ENCODE measurements around the gene SMIM36. TPM values are rescaled to one million over a fixed set of nuclear protein-coding genes. Genes with fewer than 3 reads are reported as not detected.
A peak's percentile ranks its signal among the peaks of the same experiment; 100 is the strongest.
"Not testable (repeated sequence)": the region's sequence is repeated elsewhere in the genome, so short reads cannot be mapped to it uniquely, and the experiment has no call there.

Gene SMIM36
- total RNA-seq, 1 experiment from 2014 or later = not detected

- no peak overlapping the region for H3K27ac Mint-ChIP-seq (ENCODE audit: unreplicated experiment)
- H3K4me3 Mint-ChIP-seq (ENCODE audit: low read depth, unreplicated experiment) = no peak overlapping the region
These were observed 87.7 kb downstream of the SMIM36 start for GRCh38 chr17:55423535-55423934.

GRCh38 chr17:55422828-55423164 lies 88.5 kb downstream of the SMIM36 start:
- intact Hi-C loops (cut with micrococcal nuclease; ENCODE audit: unreplicated experiment); BruUV-seq (replicated peaks): not testable (repeated sequence)
- peaks cover 21% of the 10 kb centered on the region for H3K4me1 Mint-ChIP-seq (ENCODE audit: low read depth, unreplicated experiment)

More at GRCh38 chr17:55423535-55423934, 87.7 kb downstream of the SMIM36 start:
- BruUV-seq (replicated peaks) = no TSS peak
- DNase-seq = no peak
- Mint-ChIP-seq H3K4me1 (ENCODE audit: low read depth, unreplicated experiment) (peaks cover 16% of the 10 kb centered on the region), H3K27me3 (ENCODE audit: unreplicated experiment) (no peaks in the 10 kb centered on the region), H3K9me3 (ENCODE audit: low read depth, unreplicated experiment) (no peaks in the 10 kb centered on the region), H3K36me3 (ENCODE audit: insufficient read depth, unreplicated experiment) (peaks cover 24% of the 10 kb centered on the region)
- no peak for TF ChIP-seq CTCF (IDR thresholded peaks at IDR 0.05; ENCODE audit: unreplicated experiment)
- CTCF ChIA-PET = no interaction called here
- intact Hi-C loops (cut with micrococcal nuclease; ENCODE audit: unreplicated experiment) = no loop called here

GRCh38 chr17:55421179-55421934 lies 89.9 kb downstream of the SMIM36 start, which contains the start of gene MMD:
Gene MMD (minus strand): TSS chr17:55421835. CDS start chr17:55421695, 140 bp downstream.
- H3K9me3 Mint-ChIP-seq (ENCODE audit: low read depth, unreplicated experiment) = no peaks in the 10 kb centered on the region
- H3K36me3 Mint-ChIP-seq (ENCODE audit: insufficient read depth, unreplicated experiment) = peaks cover 24% of the 10 kb centered on the region
- TSS peak; percentile 42 for BruUV-seq (replicated peaks)
- intact Hi-C loops (cut with micrococcal nuclease; ENCODE audit: unreplicated experiment) = no loop called here
- TF ChIP-seq CTCF (IDR thresholded peaks at IDR 0.05; ENCODE audit: unreplicated experiment) = no peak
- H3K4me3 Mint-ChIP-seq (ENCODE audit: low read depth, unreplicated experiment) = peak within 1 kb of the TSS; percentile 89
- peak within 1 kb of the TSS; percentile 64 for H3K27ac Mint-ChIP-seq (ENCODE audit: unreplicated experiment)
- peaks cover 35% of the 10 kb centered on the region for H3K4me1 Mint-ChIP-seq (ENCODE audit: low read depth, unreplicated experiment)
- CTCF ChIA-PET = interaction anchor here (1.1 kb wide), 2 partner anchors 12 to 93 kb away, joined by 3 to 5 read pairs; no protein-coding TSS in a partner anchor
- no peak for DNase-seq
- no peaks in the 10 kb centered on the region for H3K27me3 Mint-ChIP-seq (ENCODE audit: unreplicated experiment)

More at GRCh38 chr17:55422828-55423164, 88.5 kb downstream of the SMIM36 start:
- H3K36me3 Mint-ChIP-seq (ENCODE audit: insufficient read depth, unreplicated experiment) = peaks cover 24% of the 10 kb centered on the region
- H3K4me3 Mint-ChIP-seq (ENCODE audit: low read depth, unreplicated experiment); CTCF ChIA-PET; DNase-seq; H3K27ac Mint-ChIP-seq (ENCODE audit: unreplicated experiment); H3K27me3 Mint-ChIP-seq (ENCODE audit: unreplicated experiment); H3K9me3 Mint-ChIP-seq (ENCODE audit: low read depth, unreplicated experiment): not testable (repeated sequence)

- Mint-ChIP-seq H3K9me3 (ENCODE audit: low read depth, unreplicated experiment) (no peaks in the 10 kb centered on the region), H3K27me3 (ENCODE audit: unreplicated experiment) (no peaks in the 10 kb centered on the region), H3K4me1 (ENCODE audit: low read depth, unreplicated experiment) (peaks cover 35% of the 10 kb centered on the region), H3K27ac (ENCODE audit: unreplicated experiment) (peak overlapping the region; percentile 64), H3K4me3 (ENCODE audit: low read depth, unreplicated experiment) (peak overlapping the region; percentile 89), H3K36me3 (ENCODE audit: insufficient read depth, unreplicated experiment) (peaks cover 24% of the 10 kb centered on the region)
- TF ChIP-seq CTCF (IDR thresholded peaks at IDR 0.05; ENCODE audit: unreplicated experiment) = no peak
- CTCF ChIA-PET = interaction anchor here (1.1 kb wide), 2 partner anchors 12 to 94 kb away, joined by 3 to 5 read pairs; no protein-coding TSS in a partner anchor
- no TSS peak for BruUV-seq (replicated peaks)
- peak; percentile 25 for DNase-seq
- intact Hi-C loops (cut with micrococcal nuclease; ENCODE audit: unreplicated experiment) = no loop called here
These were observed 90.5 kb downstream of the SMIM36 start for GRCh38 chr17:55420776-55421178.
